Astrocyte of the cerebellum (primary cell): ENCODE measurements around the gene PBLD.

Experiments
- DNase-seq: peaks from one replicate; pipeline ENCODE4 v3.0.0-alpha.2; 2011; ENCODE audit warnings: low read depth
- H3K4me3 ChIP-seq: 2 replicates; pipeline ENCODE4 v1.5.1; 2011; ENCODE audit warnings: mild to moderate bottlenecking, low read depth, low read length, moderate library complexity
- CTCF ChIP-seq: IDR thresholded peaks from 2 replicates; pipeline ENCODE4 v1.5.1; 2012; ENCODE audit warnings: low read length, low read depth, moderate library complexity, mild to moderate bottlenecking; ENCODE audit errors: missing control alignments
- in situ Hi-C: cut with HindIII; loops from 2 replicates; pipeline ENCODE4 v1.10.0; 2017; ENCODE audit warnings: low sequenced_read_pairs

Gene PBLD

GRCh38 chr10:68237173-68237572 is 95.6 kb downstream of the PBLD start:
- in situ Hi-C loops: no loop called here
- TF ChIP-seq CTCF: no peak
- no peak overlapping the region for H3K4me3 ChIP-seq
- no peak for DNase-seq

GRCh38 chr10:68235581-68235980 is 97.1 kb downstream of the PBLD start:
- TF ChIP-seq CTCF: no peak
- H3K4me3 ChIP-seq: no peak overlapping the region
- in situ Hi-C loops: no loop called here
- DNase-seq: no peak

GRCh38 chr10:68235111-68235510 is 97.6 kb downstream of the PBLD start:
- no peak for TF ChIP-seq CTCF
- H3K4me3 ChIP-seq: no peak overlapping the region
- in situ Hi-C loops: no loop called here
- DNase-seq: no peak

- DNase-seq: no peak
- in situ Hi-C loops: no loop called here
- no peak for TF ChIP-seq CTCF
- H3K4me3 ChIP-seq: no peak overlapping the region
Observed at GRCh38 chr10:68233046-68233445, 99.7 kb downstream of the PBLD start.
